NCI-H146 treated with DMSO at 0.1 percent for 48 hours (cell line): Measurements from ENCODE around the gene DDX5.
"Not testable (repeated sequence)": the region's sequence is repeated elsewhere in the genome, so short reads cannot be mapped to it uniquely, and the experiment has no call there.

Source experiments
- DNase-seq: peaks from one replicate; lab custom pipeline; 2025; ENCODE audit not compliant: unreplicated experiment; lab: John Stamatoyannopoulos, UW

DDX5 gene

DNA sequence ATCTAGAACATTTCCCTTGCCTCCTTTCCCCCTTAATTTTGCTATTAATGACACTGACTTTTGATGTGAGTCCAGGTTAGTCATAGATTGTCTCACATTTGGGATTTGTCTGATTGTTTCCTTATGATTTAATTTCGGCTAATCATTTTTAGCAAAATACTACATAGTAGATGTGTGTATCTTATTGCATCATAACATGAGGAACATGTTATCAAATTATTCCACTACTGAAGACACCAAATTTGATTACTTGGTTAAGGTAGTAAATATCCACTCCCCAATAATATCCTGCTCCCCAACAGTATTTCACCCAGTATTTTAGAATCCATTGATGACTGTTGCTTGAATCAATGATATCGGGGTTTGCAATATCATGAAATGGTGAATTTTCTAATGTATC, 12.0 kb downstream of the DDX5 start:
- DNase-seq: no peak

DNA sequence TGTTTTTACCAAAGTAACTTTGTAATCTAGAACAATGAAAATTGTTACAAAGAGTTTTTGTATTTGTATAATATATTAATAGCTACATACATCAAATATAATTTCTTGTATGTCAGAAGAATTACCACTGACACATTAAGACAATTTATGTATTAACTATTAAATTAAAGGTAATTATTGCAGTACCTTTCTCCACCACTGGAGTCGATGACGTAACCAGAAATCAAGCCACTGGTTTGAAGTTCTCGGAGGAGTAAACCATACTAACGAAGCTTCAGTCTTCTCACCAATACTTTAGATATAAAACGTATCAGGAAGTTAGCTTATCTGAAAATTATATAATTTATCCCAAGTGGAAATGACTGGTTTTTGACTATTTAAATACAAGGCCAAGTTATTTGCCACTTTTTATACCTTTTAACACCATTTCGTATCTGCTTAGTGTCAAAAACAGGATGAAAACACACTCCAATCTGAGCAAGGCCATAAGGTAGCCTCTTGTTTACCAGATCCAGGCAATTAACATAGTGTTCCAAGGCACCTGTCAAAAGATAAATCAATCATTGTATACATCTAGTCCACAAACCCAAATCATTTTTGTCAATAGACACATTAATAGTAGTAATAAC, 13.5 kb downstream of the DDX5 start:
- no peak for DNase-seq

- DNase-seq: no peak
Measured at GRCh38 chr17:64491994-64492393, 14.1 kb downstream of the DDX5 start.

GRCh38 chr17:64491034-64491860, 14.8 kb downstream of the DDX5 start:
- no peak for DNase-seq

DNA sequence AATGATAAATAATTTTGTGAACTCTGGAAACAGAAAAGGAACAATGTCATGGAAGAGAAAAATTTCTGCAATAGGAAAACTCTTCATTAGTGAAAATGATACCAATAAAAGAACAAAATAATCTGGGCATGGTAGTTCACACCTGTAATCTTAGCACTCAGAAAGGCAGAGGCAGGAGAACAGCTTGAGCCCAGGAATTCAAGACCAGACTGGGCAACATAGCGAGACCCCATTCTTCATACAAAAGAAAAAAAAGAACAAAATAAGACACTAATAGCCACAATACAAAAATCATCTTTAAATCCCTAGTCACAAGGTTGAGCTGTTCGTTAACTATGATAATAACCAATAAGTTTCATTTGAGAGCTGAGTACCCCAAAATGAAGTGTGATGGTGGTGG, 17.8 kb downstream of the DDX5 start:
- DNase-seq: no peak

DNA sequence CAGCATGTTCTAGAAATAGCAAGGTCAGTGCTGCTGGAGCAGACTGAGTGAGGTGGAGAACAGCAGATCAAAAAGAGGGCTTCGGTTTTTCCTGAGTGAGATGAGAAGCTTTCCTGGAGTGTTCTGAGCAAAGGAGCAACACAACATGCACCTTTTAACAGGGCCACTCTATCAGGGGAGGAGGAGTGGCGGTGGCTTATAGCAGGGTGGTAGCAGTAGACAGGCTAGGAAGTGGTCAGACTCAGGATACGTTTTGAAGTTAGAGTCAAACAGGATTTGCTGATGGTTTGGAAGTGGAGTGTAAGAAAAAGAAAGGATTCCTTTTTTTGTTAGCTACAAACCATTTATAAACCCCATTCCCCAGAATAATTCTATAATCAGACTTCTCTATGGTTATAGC, 21.7 kb downstream of the DDX5 start:
- DNase-seq: no peak

GRCh38 chr17:64480951-64481350, 25.1 kb downstream of the DDX5 start:
- DNase-seq: no peak

GRCh38 chr17:64477849-64478248, 28.2 kb downstream of the DDX5 start:
- DNase-seq: no peak

DNA sequence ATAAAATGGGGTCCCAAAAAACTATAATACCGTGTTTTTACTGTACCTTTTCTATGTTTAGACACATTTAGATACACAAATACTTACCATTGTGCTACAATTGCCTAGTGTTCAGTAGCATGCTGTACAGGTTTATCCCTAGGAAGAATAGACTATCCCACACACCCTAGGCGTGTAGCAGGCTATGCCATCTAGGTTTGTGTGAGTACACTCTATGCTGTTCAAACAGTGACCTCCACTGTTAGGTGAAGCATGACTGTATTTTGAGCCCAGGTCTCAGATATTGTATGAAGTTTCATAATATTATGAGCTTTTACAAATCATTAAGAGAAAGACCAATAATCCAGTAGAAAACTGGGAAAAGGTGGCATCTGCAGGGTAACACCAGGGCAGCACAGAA, 33.5 kb downstream of the DDX5 start:
- DNase-seq: no peak

DNA sequence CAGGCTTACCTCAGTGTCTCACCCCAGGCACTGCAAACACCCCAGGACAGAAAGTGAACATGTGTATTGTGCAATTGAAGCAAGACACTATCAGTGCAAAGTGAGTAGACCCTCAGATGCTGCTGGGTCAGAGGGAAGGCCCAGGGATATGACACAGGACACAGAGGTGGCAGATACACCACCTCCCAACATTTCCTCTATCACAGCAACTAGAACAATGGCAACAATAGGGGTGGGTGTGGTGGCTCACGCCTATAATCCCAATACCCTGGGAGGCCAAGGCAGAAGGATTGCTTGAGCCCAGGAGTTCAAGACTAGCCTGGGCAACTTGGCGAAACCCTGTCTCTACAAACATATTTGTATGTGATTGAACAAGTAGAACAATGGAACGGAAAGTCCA, 34.6 kb downstream of the DDX5 start:
- no peak for DNase-seq

DNA sequence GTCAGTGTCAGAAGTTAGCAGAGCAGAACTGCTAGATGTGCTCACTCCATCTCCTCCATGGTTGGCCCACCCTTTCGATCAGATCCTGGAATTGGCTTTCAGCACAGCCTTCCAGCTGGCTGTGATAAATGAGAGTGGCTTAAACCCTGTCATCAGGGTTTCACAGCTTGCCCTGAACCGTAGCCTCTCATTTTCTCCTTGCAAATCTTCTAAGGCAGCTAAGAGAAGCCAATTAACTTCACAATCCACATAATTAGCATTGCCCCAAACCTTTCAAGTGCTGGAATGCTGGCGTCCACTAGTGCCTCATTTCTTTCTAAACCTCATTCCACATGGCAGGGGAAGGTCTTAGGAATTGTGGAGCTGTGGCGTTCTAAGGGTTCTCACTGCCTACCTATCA, 35.5 kb downstream of the DDX5 start:
- DNase-seq: no peak

DNA sequence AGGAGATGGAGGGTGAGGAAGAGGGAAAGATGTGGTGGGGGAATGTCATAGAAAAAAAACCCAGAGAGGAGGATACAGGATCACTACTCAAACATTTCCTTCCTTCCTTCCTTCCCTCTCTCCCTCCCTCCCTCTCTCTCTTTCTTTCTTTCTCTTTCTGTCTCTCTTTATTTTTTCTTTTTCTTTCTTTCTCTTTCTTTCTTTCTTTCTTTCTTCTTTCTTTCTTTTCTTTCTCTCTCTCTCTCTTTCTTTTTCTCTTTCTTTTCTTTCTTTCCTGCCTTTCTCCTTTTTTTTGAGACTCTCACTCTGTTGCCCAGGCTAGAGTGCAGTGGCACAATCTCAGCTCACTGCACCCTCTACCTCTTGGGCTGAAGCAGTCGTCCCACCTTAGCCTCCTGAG, 39.3 kb downstream of the DDX5 start:
- DNase-seq: not testable (repeated sequence)

DNA sequence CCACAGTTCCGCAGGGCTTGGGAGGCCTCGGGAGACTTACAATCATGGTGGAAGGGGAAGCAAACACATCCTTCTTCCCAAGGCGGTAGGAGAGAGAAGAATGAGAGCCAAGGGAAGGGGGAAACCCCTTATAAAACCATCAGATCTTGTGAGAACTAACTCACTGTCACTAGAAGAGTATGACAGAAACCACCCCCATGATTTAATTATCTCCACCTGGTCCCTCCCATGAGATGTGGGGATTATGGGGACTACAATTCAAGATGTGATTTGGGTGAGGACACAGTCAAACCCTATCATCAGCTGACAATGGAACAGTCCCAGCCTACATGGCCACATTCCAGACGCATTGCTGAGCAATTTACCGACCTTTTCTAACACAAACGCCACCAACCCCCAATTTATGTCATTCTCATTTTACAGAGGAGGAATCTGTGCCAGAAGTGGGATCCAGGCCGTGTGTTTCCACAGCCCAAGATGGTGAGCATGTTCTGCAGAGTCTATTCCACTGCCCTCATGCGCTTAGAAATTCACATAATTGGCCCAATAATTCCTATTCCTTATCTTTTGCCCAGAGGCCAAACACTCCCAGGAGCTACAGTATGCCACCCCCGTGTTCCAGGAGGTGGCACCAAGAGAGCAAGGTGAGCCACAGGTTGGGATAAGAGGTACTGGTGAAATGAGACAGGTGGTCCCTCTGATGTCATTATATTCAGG, 39.9 kb downstream of the DDX5 start:
- no peak for DNase-seq

DNA sequence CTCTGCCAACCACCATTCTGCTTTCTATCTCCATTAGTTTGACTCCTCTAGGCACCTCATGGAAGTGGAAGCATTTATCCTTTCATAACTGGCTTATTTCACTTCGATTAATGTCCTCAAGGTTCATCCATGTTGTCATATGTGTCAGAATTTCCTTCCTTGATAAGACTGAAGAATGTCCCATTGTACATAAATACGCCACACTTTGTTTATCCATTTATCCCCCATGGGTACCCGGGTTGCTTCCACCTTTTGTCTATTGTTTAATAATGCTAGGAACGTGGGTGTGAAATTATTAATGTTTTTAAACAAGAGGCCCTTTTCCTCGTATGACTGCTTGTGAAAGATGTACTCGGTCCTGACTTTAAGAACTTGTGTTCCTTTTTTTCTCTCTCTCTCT, 44.3 kb downstream of the DDX5 start:
- no peak for DNase-seq

GRCh38 chr17:64460955-64461354, 45.1 kb downstream of the DDX5 start:
- DNase-seq: no peak

DNA sequence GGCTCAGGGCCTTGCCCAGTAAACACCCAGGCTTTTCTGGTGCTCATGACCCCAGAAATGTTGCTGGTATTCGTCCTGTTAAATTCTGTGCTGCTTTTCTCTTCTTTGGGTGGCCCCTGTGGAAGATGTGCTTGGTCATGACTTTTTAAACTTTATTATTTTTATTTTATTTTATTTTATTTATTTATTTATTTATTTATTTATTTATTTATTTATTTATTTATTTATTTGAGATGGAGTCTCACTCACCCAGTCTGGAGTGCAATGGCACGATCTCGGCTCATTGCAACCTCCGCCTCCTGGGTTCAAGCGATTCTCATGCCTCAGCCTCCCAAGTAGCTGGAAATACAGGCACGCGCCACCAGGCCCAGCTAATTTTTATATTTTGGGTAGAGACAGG, 46.3 kb downstream of the DDX5 start:
- not testable (repeated sequence) for DNase-seq

- no peak for DNase-seq
Measured at GRCh38 chr17:64459284-64459747, 46.8 kb downstream of the DDX5 start.

GRCh38 chr17:64458756-64459155, 47.3 kb downstream of the DDX5 start:
- no peak for DNase-seq

- no peak for DNase-seq
Measured at GRCh38 chr17:64457156-64457555, 48.9 kb downstream of the DDX5 start.

DNA sequence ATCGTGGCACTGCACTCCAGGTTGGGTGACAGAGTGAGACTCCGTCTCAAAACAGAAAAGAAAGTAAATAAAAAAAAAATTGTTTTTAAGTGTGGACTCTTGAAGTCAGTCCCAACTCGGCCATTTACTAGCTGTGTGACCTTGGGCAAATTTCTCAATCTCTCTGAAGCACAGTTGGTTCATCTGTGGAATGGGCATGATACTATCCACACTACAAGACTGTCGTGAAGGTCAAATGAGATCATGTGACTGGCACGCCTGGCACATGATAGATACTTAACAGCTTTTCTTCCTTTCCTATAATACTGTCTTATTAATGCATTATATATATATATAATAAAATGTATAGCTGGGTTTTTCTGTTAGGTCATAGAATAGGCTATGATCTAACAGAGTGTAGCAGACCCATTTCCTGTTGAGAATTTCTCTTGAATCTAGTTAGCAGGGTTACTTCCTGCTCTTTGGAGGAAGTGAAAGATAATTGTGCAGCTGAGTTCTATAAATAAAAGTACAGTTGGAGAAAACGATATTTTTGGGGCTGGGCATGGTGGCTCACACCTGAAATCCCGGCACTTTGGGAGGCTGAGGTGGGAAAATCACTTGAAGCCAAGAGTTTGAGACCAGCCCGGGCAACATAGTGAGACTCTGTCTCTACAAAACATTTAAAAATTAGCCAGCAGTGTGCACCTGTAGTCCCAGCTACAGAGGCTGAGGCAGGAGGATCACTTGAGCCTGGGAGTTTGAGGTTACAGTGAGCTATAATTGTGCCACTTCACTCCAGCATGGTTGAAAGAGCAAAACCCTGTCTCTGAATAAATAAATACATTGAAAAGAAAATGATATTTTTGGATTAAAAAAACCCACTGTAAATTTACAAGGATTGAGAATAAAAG, 49.9 kb downstream of the DDX5 start:
- no peak for DNase-seq

- no peak for DNase-seq
Measured at GRCh38 chr17:64449545-64449944, 56.5 kb downstream of the DDX5 start.
